H1 (cell line): ENCODE measurements around the gene ZNF609. TPM values are rescaled to one million over a fixed set of nuclear protein-coding genes. Genes with fewer than 3 reads are reported as not detected.

ENCODE experiments used
- CTCF ChIP-seq, 3 experiments: IDR thresholded peaks; 1 replicate in 2 of 3; 2 replicates in 1 of 3; pipeline versions ENCODE4 v1.5.1 to v1.6.1; 2011; ENCODE audit warnings: low read length in 3 of 3, mild to moderate bottlenecking in 3 of 3, inconsistent platforms in 2 of 3, low read depth in 1 of 3, moderate library complexity in 1 of 3; ENCODE audit not compliant: insufficient read depth in 1 of 3; ENCODE audit errors: control extremely low read depth in 1 of 3
- EZH2 ChIP-seq: fragments of 200-600 bp; sonication (generic); IDR thresholded peaks from 2 replicates; pipeline ENCODE4 v1.7.1; 2012; ENCODE audit warnings: low read depth, mild to moderate bottlenecking, moderate library complexity, low read length, inconsistent platforms; ENCODE audit not compliant: severe bottlenecking
- POLR2AphosphoS5 ChIP-seq: IDR thresholded peaks from 2 replicates; pipeline ENCODE4 v1.6.1; 2011; ENCODE audit warnings: low read depth, low read length
- SIX5 ChIP-seq: IDR thresholded peaks from 2 replicates; pipeline ENCODE4 v1.6.1; 2011; ENCODE audit warnings: mild to moderate bottlenecking, low read depth, low read length
- polyA plus RNA-seq, 7 experiments: library from polyadenylated mRNA; depleted of rRNA in 3 of 7; stranded (reverse) in 5 of 7; unstranded in 2 of 7; fragments of >200 nt in 5 of 7; fragments of 200-250 nt in 2 of 7; gene quantifications; 1 replicate in 5 of 7; 2 replicates in 1 of 7; 4 replicates in 1 of 7; pipeline versions ENCODE4 v1.2.1 to v1.2.3, GENCODE V29; 2011 to 2013; ENCODE audit warnings: missing spikeins in 2 of 7, mixed read lengths in 2 of 7
- total RNA-seq: library from RNA; stranded (reverse); fragmentation: NEBNext Ultra II Directional; extraction: Animal tissue kit (Norgen Biotek cat#: 25700); gene quantifications from 2 replicates; pipeline ENCODE4 v1.2.1, GENCODE V29; 2021

The ZNF609 gene
- total and polyA plus RNA-seq, 2 of the 8 experiments (the other 6 are each of a cell fraction or from before 2014, with no cell fraction given) = 15.5 to 47.8 TPM

GRCh38 chr15:64560998-64561397 lies 100.6 kb downstream of the ZNF609 start (continued):
- TF ChIP-seq POLR2AphosphoS5 (no peak), CTCF (IDR thresholded peaks at IDR 0.05; ENCODE audit: control extremely low read depth in 1 of 3, insufficient read depth in 1 of 3, low read depth in 1 of 3, low read length in 3 of 3) (no peak), EZH2 (no peak), SIX5 (no peak)
